ENCODE results near the gene BNIP3.

Gene BNIP3

DNA sequence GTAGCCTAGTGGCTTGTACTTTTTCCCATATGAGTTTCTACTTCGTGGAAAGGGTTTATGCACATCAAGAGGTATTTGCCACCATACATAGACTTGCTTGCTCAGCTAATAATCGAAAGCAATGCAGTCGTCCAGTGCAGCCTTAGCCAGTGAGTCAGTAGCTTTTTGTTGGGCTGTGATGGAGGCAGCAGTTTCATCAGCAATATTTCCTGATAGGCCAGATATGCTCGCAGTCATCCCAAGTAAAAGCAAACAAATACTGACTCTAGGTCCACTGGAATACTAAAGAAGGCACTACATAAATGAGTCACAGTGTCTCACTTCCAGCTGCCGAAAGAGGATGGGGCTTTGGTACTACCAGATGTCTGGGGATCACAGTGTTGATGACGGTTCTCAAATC lies 2.1 kb upstream of the BNIP3 start:
- TF ChIP-seq CTCF (IDR thresholded peaks at IDR 0.05; ENCODE audit: extremely low read depth, insufficient read depth, missing control alignments) = no peak
- no peak for DNase-seq (ENCODE audit: low spot score)
- in situ Hi-C loops (cut with MboI; ENCODE audit: low pct_unique_long_range_greater_than_20kb, low sequenced_read_pairs, unreplicated experiment) = no loop called here

GRCh38 chr10:131982796-131983195 lies 1.1 kb upstream of the BNIP3 start:
- no peak for DNase-seq (ENCODE audit: low spot score)
- in situ Hi-C loops (cut with MboI; ENCODE audit: low pct_unique_long_range_greater_than_20kb, low sequenced_read_pairs, unreplicated experiment) = no loop called here
- no peak for TF ChIP-seq CTCF (IDR thresholded peaks at IDR 0.05; ENCODE audit: extremely low read depth, insufficient read depth, missing control alignments)

DNA sequence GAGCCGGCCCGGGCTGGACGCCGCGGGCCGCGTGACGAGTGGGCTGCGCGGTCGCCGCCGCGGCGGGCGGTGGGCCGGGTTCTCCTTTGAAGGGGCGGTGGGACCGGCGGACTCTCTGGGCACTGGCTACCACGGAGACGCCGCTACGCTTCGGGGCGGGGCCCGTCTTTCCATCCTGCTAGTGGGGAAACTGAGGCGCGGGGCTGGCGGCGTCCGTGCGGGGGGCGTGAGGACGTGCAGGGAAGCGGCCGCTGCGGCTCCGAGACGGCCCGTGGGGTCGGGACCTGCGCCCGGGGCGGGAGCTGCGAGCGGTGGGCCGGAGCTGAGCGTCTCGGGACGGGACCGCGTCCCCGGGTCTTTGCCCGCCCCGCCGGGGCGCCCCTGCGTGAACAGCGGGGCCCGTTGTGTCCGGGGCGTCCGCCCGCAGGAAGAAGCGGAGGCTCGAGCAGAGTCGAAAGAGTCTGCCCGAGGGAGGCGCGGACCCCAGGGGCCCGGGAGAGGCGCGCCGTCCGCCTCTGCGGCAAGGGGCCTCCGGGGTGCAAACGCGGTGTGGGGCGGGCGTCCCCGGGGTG lies 548 bp upstream of the BNIP3 start:
- in situ Hi-C loops (cut with MboI; ENCODE audit: low pct_unique_long_range_greater_than_20kb, low sequenced_read_pairs, unreplicated experiment) = no loop called here

DNA sequence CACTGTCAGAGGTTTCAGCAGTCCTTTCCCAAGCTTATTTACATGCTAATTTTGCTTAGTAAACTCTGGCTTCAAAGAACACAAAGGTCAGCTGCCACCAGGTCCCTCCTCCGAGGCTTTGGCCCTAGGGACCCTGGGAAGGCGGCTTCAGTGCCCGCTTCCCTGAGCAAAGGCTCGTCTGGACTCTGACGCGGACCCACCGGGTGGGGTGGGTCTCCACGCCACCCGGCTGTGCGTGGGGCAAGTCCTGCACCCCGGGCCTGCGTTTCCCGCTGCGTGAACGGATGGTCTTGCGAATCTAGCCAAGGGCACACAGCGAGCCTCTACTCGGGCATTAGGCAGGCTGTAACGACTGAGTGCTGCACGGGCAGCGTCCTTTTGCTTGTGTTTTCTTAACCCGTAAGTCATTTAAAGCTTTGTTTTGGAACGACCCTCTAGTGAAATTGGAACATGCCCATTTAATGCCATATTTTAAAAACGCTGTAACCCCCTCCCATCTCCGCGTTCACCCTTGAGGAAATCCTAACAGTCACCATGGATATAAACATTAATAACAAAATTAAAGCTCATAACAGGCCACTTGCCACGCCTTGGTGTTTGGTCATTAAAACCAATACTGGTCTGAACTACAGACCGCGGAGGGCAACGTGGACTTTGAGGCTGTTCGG lies 828 bp downstream of the BNIP3 start:
- no peak for TF ChIP-seq CTCF (IDR thresholded peaks at IDR 0.05; ENCODE audit: extremely low read depth, insufficient read depth, missing control alignments)
- DNase-seq (ENCODE audit: low spot score) = no peak
- in situ Hi-C loops (cut with MboI; ENCODE audit: low pct_unique_long_range_greater_than_20kb, low sequenced_read_pairs, unreplicated experiment) = no loop called here

More for the DNA sequence above, 548 bp upstream of the BNIP3 start:
- no peak for TF ChIP-seq CTCF (IDR thresholded peaks at IDR 0.05; ENCODE audit: extremely low read depth, insufficient read depth, missing control alignments)
- DNase-seq (ENCODE audit: low spot score) = peak; percentile 76

DNA sequence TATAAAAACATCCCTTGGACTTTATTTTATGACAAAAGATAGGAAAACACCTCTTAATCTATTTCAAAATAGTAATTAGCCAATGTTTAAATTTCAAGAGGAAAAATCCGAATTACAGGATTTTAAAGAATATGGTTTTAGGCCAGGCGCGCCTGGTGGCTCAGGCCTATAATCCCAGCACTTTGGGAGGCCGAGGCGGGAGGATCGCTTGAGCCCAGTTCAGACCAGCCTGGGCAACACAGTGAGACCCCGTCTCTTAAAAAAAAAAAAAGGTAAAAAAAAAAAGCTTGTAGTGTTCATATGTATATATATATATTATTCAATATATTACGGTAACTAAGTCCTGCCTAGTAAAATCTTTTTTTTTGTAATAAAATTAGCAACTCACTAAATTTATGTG lies 1.4 kb downstream of the BNIP3 start:
- no peak for TF ChIP-seq CTCF (IDR thresholded peaks at IDR 0.05; ENCODE audit: extremely low read depth, insufficient read depth, missing control alignments)
- in situ Hi-C loops (cut with MboI; ENCODE audit: low pct_unique_long_range_greater_than_20kb, low sequenced_read_pairs, unreplicated experiment) = no loop called here
- DNase-seq (ENCODE audit: low spot score) = no peak

GRCh38 chr10:131979821-131980270 lies 1.9 kb downstream of the BNIP3 start:
- DNase-seq (ENCODE audit: low spot score) = no peak
- no peak for TF ChIP-seq CTCF (IDR thresholded peaks at IDR 0.05; ENCODE audit: extremely low read depth, insufficient read depth, missing control alignments)
- in situ Hi-C loops (cut with MboI; ENCODE audit: low pct_unique_long_range_greater_than_20kb, low sequenced_read_pairs, unreplicated experiment) = no loop called here
